NB4 (cell line): Measurements from ENCODE around the gene CYB561.
"Not testable (repeated sequence)": the region's sequence is repeated elsewhere in the genome, so short reads cannot be mapped to it uniquely, and the experiment has no call there.

Source experiments
- DNase-seq: peaks from one replicate; pipeline ENCODE4 v3.0.0; 2010; ENCODE audit warnings: low read depth
- H3K4me3 ChIP-seq: one replicate; pipeline ENCODE4 v1.5.1; 2011; ENCODE audit warnings: mild to moderate bottlenecking, low read depth, low read length, moderate library complexity
- CTCF ChIP-seq: IDR thresholded peaks from one replicate; pipeline ENCODE4 v1.5.1; 2012; ENCODE audit warnings: low read depth, low read length
- MYC ChIP-seq: IDR thresholded peaks from 2 replicates; pipeline ENCODE4 v1.6.1; 2011; ENCODE audit warnings: low read depth, low read length
- POLR2A ChIP-seq: IDR thresholded peaks from 2 replicates; pipeline ENCODE4 v1.6.1; 2011; ENCODE audit warnings: mild to moderate bottlenecking; ENCODE audit not compliant: insufficient read length; ENCODE audit errors: extremely low read depth
- TF ChIP-seq, protein P1 (sequence below): IDR thresholded peaks from 2 replicates; pipeline ENCODE4 v1.6.1; 2011; ENCODE audit warnings: low read depth, low read length

The CYB561 gene

GRCh38 chr17:63474174-63474573, 28.1 kb upstream of the CYB561 start:
- H3K4me3 ChIP-seq, result no peak overlapping the region
- TF ChIP-seq CTCF (no peak), MYC (no peak), POLR2A (no peak)
- TF ChIP-seq, protein P1, sequence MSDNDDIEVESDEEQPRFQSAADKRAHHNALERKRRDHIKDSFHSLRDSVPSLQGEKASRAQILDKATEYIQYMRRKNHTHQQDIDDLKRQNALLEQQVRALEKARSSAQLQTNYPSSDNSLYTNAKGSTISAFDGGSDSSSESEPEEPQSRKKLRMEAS, result no peak
- DNase-seq, result no peak

DNA sequence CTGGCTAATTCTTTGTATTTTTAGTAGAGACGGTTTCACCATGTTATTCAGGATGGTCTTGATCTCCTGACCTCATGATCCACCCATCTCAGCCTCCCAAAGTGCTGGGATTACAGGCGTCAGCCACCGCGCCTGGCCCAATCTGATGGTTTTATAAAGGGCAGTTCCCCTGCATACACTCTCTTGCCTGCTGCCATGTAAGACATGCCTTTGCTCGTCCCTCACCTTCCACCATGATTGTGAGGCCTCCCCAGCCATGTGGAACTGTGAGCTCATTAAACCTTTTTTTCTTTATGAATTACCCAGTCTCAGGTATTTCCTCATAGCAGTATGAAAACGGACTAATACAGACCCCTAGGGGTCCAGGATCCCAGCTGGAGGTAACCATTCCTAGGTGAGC, 22.0 kb upstream of the CYB561 start:
- not testable (repeated sequence) for H3K4me3 ChIP-seq, DNase-seq

DNA sequence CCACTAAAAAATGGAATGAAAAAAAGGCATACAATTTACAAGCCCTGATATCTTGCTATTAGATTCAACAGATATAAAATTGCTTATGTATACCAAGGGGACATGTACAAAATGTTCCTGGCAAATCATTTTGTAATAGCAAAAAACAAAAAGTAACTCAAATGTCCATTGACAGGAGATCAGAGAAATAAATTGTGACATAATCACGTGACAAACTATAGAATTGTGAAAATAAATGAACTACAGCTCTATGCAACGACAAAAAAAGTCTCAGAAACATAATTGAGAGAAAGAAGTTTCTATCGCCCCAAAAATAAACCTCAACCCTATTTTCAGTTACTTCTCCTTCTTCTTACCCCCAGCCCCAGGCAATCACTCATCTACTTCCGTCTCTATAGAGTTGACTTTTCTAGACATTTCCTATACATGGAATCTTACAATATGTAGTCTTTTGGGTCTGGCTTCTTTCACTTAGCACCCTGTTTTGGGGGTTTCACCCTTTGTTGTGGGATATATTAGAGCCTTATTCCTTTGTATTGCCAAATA, 18.7 kb upstream of the CYB561 start:
- H3K4me3 ChIP-seq, result no peak overlapping the region
- TF ChIP-seq MYC, result no peak
- no peak for TF ChIP-seq POLR2A
- no peak for DNase-seq

DNA sequence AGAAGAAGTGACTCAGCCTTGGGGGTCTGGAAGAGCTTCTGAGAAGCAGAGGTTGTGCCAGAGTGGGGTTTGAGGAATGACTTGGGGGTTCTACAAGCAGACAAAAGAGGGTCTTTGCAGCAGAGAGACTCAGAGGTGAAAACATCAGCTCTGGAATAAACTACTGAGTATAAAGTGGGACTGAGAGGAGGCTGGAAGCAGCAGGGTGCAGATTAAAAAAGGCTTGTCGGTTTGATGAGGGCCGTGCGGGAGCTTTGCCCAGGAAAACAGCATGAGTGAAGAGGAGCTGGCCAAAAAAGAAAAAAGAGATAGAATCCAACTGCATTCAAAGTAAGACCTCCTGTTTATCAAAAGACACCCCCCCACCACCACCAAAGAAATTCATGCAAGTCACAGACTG, 17.7 kb upstream of the CYB561 start:
- TF ChIP-seq MYC (no peak), POLR2A (no peak), CTCF (no peak)
- TF ChIP-seq, protein P1, result no peak
- no peak overlapping the region for H3K4me3 ChIP-seq
- no peak for DNase-seq

DNA sequence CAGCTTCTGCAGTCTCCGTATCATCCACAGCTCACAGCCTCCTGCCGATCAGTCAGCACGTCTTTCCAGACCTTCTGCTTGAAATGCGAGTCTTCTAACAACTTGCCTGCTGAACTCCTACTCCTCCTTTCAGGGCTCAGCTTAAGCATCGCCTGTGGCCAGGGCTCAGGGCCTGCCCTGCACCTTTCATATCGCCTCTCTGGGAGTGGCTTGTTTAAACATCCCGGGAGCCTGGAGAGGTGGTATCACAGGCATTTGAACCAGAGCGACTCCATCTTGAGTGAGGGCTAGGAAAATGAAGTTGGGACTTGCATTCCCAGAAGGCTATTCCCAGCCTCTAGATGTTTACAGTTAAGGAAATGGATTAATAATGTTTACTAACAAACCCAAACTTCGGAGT, 13.9 kb upstream of the CYB561 start:
- H3K4me3 ChIP-seq, result no peak overlapping the region
- TF ChIP-seq CTCF (no peak), POLR2A (no peak), MYC (no peak)
- TF ChIP-seq, protein P1, result no peak
- DNase-seq, result no peak

DNA sequence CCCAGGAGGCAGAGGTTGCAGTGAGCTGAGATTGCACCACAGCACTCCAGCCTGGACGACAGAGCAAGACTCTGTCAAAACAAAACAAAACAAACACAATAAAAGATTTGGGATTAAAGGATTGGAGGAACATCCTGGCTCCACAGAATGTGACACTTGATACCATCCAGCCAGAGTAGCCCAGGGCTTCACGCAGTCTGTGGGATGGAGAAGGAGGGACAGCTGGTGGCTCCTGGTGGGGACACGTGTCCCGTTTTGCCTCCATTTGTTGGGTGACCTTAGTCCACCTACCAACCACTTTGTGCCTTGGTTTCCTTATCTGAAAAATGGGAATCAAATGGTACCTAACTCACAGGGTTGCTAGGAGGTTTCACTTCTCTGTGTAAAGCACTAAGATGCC, 12.4 kb upstream of the CYB561 start:
- TF ChIP-seq MYC (no peak), CTCF (no peak), POLR2A (no peak)
- TF ChIP-seq, protein P1, result no peak
- no peak overlapping the region for H3K4me3 ChIP-seq
- DNase-seq, result no peak

DNA sequence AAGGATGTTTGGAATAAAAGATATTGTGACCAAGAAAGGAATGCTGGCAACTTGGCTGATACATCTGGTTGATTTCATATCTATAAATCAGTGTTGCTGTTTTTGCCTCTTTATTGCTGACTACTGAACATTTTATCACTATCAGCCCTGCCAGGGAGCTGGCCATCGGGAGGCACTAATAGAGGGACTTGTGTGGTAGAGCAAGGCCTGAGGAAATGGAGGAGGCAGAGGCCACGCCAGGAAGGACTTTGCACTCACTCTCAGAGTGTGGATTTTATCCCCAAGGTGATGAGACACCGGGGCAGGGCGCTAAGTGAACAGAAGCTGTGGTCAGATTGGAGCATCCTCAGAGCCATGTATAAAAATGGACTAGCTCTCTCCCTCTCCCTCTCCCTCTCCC, 9.3 kb upstream of the CYB561 start:
- TF ChIP-seq, protein P1, result no peak
- TF ChIP-seq POLR2A (no peak), MYC (no peak), CTCF (no peak)
- no peak overlapping the region for H3K4me3 ChIP-seq
- no peak for DNase-seq
